WI38 (cell line): ENCODE results near the gene RBM17.
"Not testable (repeated sequence)": the region's sequence is repeated elsewhere in the genome, so short reads cannot be mapped to it uniquely, and the experiment has no call there.

Experiments used
- H3K4me3 ChIP-seq: 2 replicates; pipeline ENCODE4 v1.5.1; 2011; ENCODE audit warnings: low read depth, mild to moderate bottlenecking, control low read depth, low read length
- CTCF ChIP-seq: IDR thresholded peaks from 2 replicates; pipeline ENCODE4 v1.5.1; 2012; ENCODE audit warnings: low read depth, mild to moderate bottlenecking, control low read depth, low read length

Gene RBM17

GRCh38 chr10:6097063-6097462 lies 8.2 kb downstream of the RBM17 start:
- TF ChIP-seq CTCF, result no peak
- H3K4me3 ChIP-seq, result no peak overlapping the region

GRCh38 chr10:6098156-6098555 lies 9.3 kb downstream of the RBM17 start:
- no peak for TF ChIP-seq CTCF
- H3K4me3 ChIP-seq, result no peak overlapping the region

GRCh38 chr10:6100370-6100769 lies 11.5 kb downstream of the RBM17 start:
- TF ChIP-seq CTCF, result no peak
- no peak overlapping the region for H3K4me3 ChIP-seq

- no peak overlapping the region for H3K4me3 ChIP-seq
- TF ChIP-seq CTCF, result no peak
Measured at GRCh38 chr10:6101181-6101580, 12.3 kb downstream of the RBM17 start.

GRCh38 chr10:6102128-6102527 lies 13.3 kb downstream of the RBM17 start:
- no peak for TF ChIP-seq CTCF
- H3K4me3 ChIP-seq, result no peak overlapping the region

GRCh38 chr10:6103591-6103990 lies 14.8 kb downstream of the RBM17 start:
- TF ChIP-seq CTCF, result no peak

GRCh38 chr10:6107616-6108015 lies 18.8 kb downstream of the RBM17 start:
- not testable (repeated sequence) for H3K4me3 ChIP-seq

More at GRCh38 chr10:6103591-6103990, 14.8 kb downstream of the RBM17 start:
- H3K4me3 ChIP-seq, result no peak overlapping the region

- no peak overlapping the region for H3K4me3 ChIP-seq
- TF ChIP-seq CTCF, result no peak
Measured at GRCh38 chr10:6108072-6108471, 19.2 kb downstream of the RBM17 start.
